HepG2 (cell line): ENCODE data around the gene EYA2. TPM values are rescaled to one million over a fixed set of nuclear protein-coding genes. Genes with fewer than 3 reads are reported as not detected.
A peak's percentile ranks its signal among the peaks of the same experiment; 100 is the strongest.

Experiments used
- ATAC-seq: fragments of 200-7000 bp; cut with Tn5 transposase; 3 replicates; pipeline ENCODE4 v1.9.1; 2020; ENCODE audit warnings: mild to moderate bottlenecking, moderate library complexity
- BruUV-seq: library from RNA; stranded (reverse); fragments of 400-500 nt; replicated peaks from 2 replicates; lab custom pipeline; 2021; lab: Mats Ljungman, UMichigan
- CTCF ChIA-PET: fragments of 300-600 bp; formaldehyde crosslinking; extraction: SDS; loops from one replicate; lab custom pipeline; 2021; ENCODE audit warnings: low total read pairs, inconsistent platforms, low intra/inter-chr PET ratio; lab: Yijun Ruan, JAX
- POLR2A ChIA-PET: fragments of 350-600 bp; sonication (Branson Sonifier 250); formaldehyde crosslinking; loops from one replicate; lab custom pipeline; 2020; ENCODE audit warnings: antibody characterized with exemption, inconsistent platforms; lab: Yijun Ruan, JAX
- DNase-seq: peaks from one replicate; pipeline ENCODE4 v3.0.0-alpha.2; 2015; ENCODE audit warnings: low spot score
- FAIRE-seq: peaks from 3 replicates; lab custom pipeline; 2011; peaks lifted over from hg19 to GRCh38; lab: Jason Lieb, UNC
- H2AFZ ChIP-seq: one replicate; pipeline ENCODE4 v1.6.1; 2011; ENCODE audit warnings: low read length, inconsistent platforms
- H3K27ac ChIP-seq: fragments of 300-600 bp; 3 replicates; pipeline ENCODE4 v1.8.0; 2011; ENCODE audit warnings: mixed run types, mild to moderate bottlenecking, mixed read lengths, low read length, inconsistent platforms; ENCODE audit not compliant: insufficient read depth; ENCODE audit errors: extremely low read length
- H3K27me3 ChIP-seq, 2 experiments: fragments of 200-600 bp in 1 of 2; 2 replicates in 1 of 2; 3 replicates in 1 of 2; pipeline versions ENCODE4 v1.6.0 to v1.8.0; 2011; ENCODE audit warnings: low read length in 2 of 2, mild to moderate bottlenecking in 2 of 2, moderate library complexity in 2 of 2, inconsistent platforms in 1 of 2; ENCODE audit not compliant: insufficient read depth in 2 of 2, control insufficient read depth in 1 of 2
- H3K36me3 ChIP-seq, 2 experiments: fragments of 200-600 bp in 1 of 2; replicated peaks in 1 of 2; 2 replicates in 1 of 2; 3 replicates in 1 of 2; pipeline versions ENCODE4 v1.5.1 to v1.8.0; 2011; ENCODE audit warnings: low read length in 2 of 2, inconsistent platforms in 1 of 2; ENCODE audit not compliant: insufficient read depth in 2 of 2, control insufficient read depth in 1 of 2
- H3K4me1 ChIP-seq: 2 replicates; pipeline ENCODE4 v1.5.1; 2012; ENCODE audit warnings: low read length, inconsistent platforms; ENCODE audit not compliant: insufficient read depth
- H3K4me2 ChIP-seq: 2 replicates; pipeline ENCODE4 v1.6.0; 2011; ENCODE audit warnings: low read depth, low read length, inconsistent platforms
- H3K4me3 ChIP-seq, 3 experiments: fragments of 200-600 bp in 1 of 3; sonication (generic), shearing (Covaris generic) in 1 of 3; replicated peaks in 1 of 3; 2 replicates each; pipeline ENCODE4 v1.5.1; 2011 to 2016; ENCODE audit warnings: low read length in 3 of 3, inconsistent platforms in 2 of 3, low read depth in 2 of 3, mild to moderate bottlenecking in 2 of 3, control low read depth in 1 of 3, mixed read lengths in 1 of 3; ENCODE audit not compliant: insufficient read depth in 1 of 3
- H3K79me2 ChIP-seq: one replicate; pipeline ENCODE4 v1.6.1; 2011; ENCODE audit warnings: low read length, inconsistent platforms; ENCODE audit not compliant: insufficient read depth
- H3K9ac ChIP-seq: 2 replicates; pipeline ENCODE4 v1.6.0; 2011; ENCODE audit warnings: mild to moderate bottlenecking, low read depth, low read length, inconsistent platforms; ENCODE audit not compliant: insufficient read depth
- H3K9me3 ChIP-seq: 2 replicates; pipeline ENCODE4 v1.5.1; 2012; ENCODE audit warnings: mild to moderate bottlenecking, low read length
- H4K20me1 ChIP-seq: 2 replicates; pipeline ENCODE4 v1.6.0; 2011; ENCODE audit warnings: inconsistent platforms, mild to moderate bottlenecking, low read length, moderate library complexity; ENCODE audit not compliant: insufficient read depth
- HNF4G ChIP-seq, 2 experiments: sonication (generic) in 1 of 2; formaldehyde crosslinking in 1 of 2; IDR thresholded peaks; 2 replicates each; pipeline versions ENCODE4 v1.4.0 to v1.6.1; 2011 to 2020; ENCODE audit warnings: borderline replicate concordance in 2 of 2, low read depth in 2 of 2, mild to moderate bottlenecking in 2 of 2, low read length in 1 of 2, missing genetic modification reagents in 1 of 2, moderate library complexity in 1 of 2
- REPIN1 ChIP-seq: sonication (generic); formaldehyde crosslinking; IDR thresholded peaks from 2 replicates; pipeline ENCODE4 v1.8.0; 2022; ENCODE audit warnings: missing genetic modification reagents, low read depth, mild to moderate bottlenecking, borderline replicate concordance
- RFXANK ChIP-seq: IDR thresholded peaks from 2 replicates; pipeline ENCODE4 v1.6.1; 2016
- RXRA ChIP-seq: sonication (generic); formaldehyde crosslinking; IDR thresholded peaks from 2 replicates; pipeline ENCODE4 v1.5.1; 2020; ENCODE audit warnings: missing genetic modification reagents
- ZNF333 ChIP-seq: sonication (generic); formaldehyde crosslinking; IDR thresholded peaks from 2 replicates; pipeline ENCODE4 v1.4.0; 2020; ENCODE audit warnings: mild to moderate bottlenecking, missing genetic modification reagents, borderline replicate concordance
- ZNF512B ChIP-seq: sonication (generic); formaldehyde crosslinking; IDR thresholded peaks from 2 replicates; pipeline ENCODE4 v1.5.1; 2020; ENCODE audit warnings: missing genetic modification reagents, mild to moderate bottlenecking, borderline replicate concordance
- ZNF629 ChIP-seq: sonication (generic); formaldehyde crosslinking; conservative IDR thresholded peaks from 2 replicates; pipeline ENCODE4 v1.5.0; 2020; ENCODE audit warnings: missing genetic modification reagents
- WGBS: methylation state at CpG from one replicate; pipeline ENCODE4 v1.1.6; 2017; ENCODE audit warnings: low lambda C conversion rate; 5-methylcytosine and 5-hydroxymethylcytosine counted together
- in situ Hi-C: cut with HindIII; loops from 2 replicates; pipeline ENCODE4 v1.10.0; 2017; ENCODE audit warnings: low pct_unique_long_range_greater_than_20kb; ENCODE audit not compliant: extremely low pct_ligation_motif_present
- intact Hi-C: fragments of 100-400 bp; cut with micrococcal nuclease; formaldehyde crosslinking; loops from one replicate; pipeline ENCODE4 v1.10.0; 2022; ENCODE audit not compliant: unreplicated experiment
- polyA plus RNA-seq, 8 experiments: library from polyadenylated mRNA; depleted of rRNA in 3 of 8; stranded (reverse) in 7 of 8; unstranded in 1 of 8; fragments of >200 nt; fragmentation: Illumina TruSeq in 4 of 8; extraction: Trizol in 4 of 8; gene quantifications; 2 replicates each; pipeline versions ENCODE4 v1.2.1 to v1.2.3, GENCODE V29; 2011 to 2016; ENCODE audit warnings: low read depth in 4 of 8, missing spikeins in 1 of 8, mixed read lengths in 1 of 8; ENCODE audit not compliant: insufficient read depth in 1 of 8
- total RNA-seq, 5 experiments: library from RNA; depleted of rRNA; stranded (reverse); fragments of >200 nt; fragmentation: Illumina TruSeq; extraction: Trizol; gene quantifications; 2 replicates each; pipeline ENCODE4 v1.2.3, GENCODE V29; 2016; ENCODE audit warnings: low read depth in 1 of 5

Gene EYA2
- total and polyA plus RNA-seq, 2 of the 13 experiments (the other 11 are each of a cell fraction or from before 2014, with no cell fraction given) = not detected

GRCh38 chr20:46995561-46996142 lies 101.0 kb downstream of the EYA2 start:
- no peaks in the 10 kb centered on the region for H3K79me2 ChIP-seq
- no peak overlapping the region for H3K4me3 ChIP-seq
- no peaks in the 10 kb centered on the region for H3K36me3 ChIP-seq
- no peaks in the 10 kb centered on the region for H3K9me3 ChIP-seq
- no peak overlapping the region for H3K27ac ChIP-seq
- 5% methylated on average over 5 of the region's 5 CpGs for WGBS
- intact Hi-C loops (no loop called here), in situ Hi-C loops (no loop called here)
- BruUV-seq = no TSS peak
- POLR2A ChIA-PET = no interaction called here
- H3K9ac ChIP-seq = no peak overlapping the region
- no peak overlapping the region for H3K4me2 ChIP-seq
- CTCF ChIA-PET = no interaction called here
- H2AFZ ChIP-seq = no peak overlapping the region
- no peak for TF ChIP-seq RXRA (CRISPR knock-in tag)
- TF ChIP-seq ZNF512B (CRISPR knock-in tag) = no peak
- no peak for TF ChIP-seq ZNF333 (CRISPR knock-in tag)
- no peak for TF ChIP-seq HNF4G (IDR thresholded peaks at IDR 0.05; ENCODE audit: borderline replicate concordance, low read depth, low read length)
- TF ChIP-seq HNF4G (CRISPR knock-in tag; IDR thresholded peaks at IDR 0.05; ENCODE audit: borderline replicate concordance, low read depth) = no peak
- TF ChIP-seq ZNF629 (CRISPR knock-in tag) = peak; percentile 48; the same call in 1 of the 2 replicates
- no peak for TF ChIP-seq RFXANK (CRISPR knock-in tag)
- no peak for TF ChIP-seq REPIN1 (CRISPR knock-in tag)
- FAIRE-seq (no peak), DNase-seq (no peak), ATAC-seq (no peak)
- no peaks in the 10 kb centered on the region for H3K4me1 ChIP-seq
- no peaks in the 10 kb centered on the region for H4K20me1 ChIP-seq
- peaks cover 2 to 45% of the 10 kb centered on the region in 2 experiments; a peak in 4 of 5 replicates for H3K27me3 ChIP-seq
